HG02973 (cell line): Measurements from ENCODE around the gene TMEM217.

Experiments used
- ATAC-seq: cut with Tn5 transposase; IDR thresholded peaks from one replicate; pipeline ENCODE4 v1.9.1; 2021; ENCODE audit warnings: moderate library complexity; ENCODE audit not compliant: unreplicated experiment

The TMEM217 gene

GRCh38 chr6:37280162-37280887 is 22.4 kb upstream of the TMEM217 start:
- no peak for ATAC-seq

- no peak for ATAC-seq
These were observed 21.6 kb upstream of the TMEM217 start for GRCh38 chr6:37279366-37280134.

GRCh38 chr6:37277001-37277409 is 19.1 kb upstream of the TMEM217 start:
- no peak for ATAC-seq

- ATAC-seq, result no peak
These were observed 17.4 kb upstream of the TMEM217 start for GRCh38 chr6:37275350-37275749.

GRCh38 chr6:37273690-37274089 is 15.7 kb upstream of the TMEM217 start:
- no peak for ATAC-seq

GRCh38 chr6:37272834-37273566 is 15.1 kb upstream of the TMEM217 start:
- ATAC-seq, result no peak

- no peak for ATAC-seq
These were observed 11.2 kb upstream of the TMEM217 start for GRCh38 chr6:37269105-37269504.

GRCh38 chr6:37265860-37266259 is 7.9 kb upstream of the TMEM217 start:
- ATAC-seq, result no peak

- ATAC-seq, result no peak
These were observed 7.1 kb upstream of the TMEM217 start for GRCh38 chr6:37265001-37265400.

GRCh38 chr6:37262446-37263026 is 4.6 kb upstream of the TMEM217 start:
- no peak for ATAC-seq

GRCh38 chr6:37261198-37261597 is 3.3 kb upstream of the TMEM217 start:
- ATAC-seq, result no peak

GRCh38 chr6:37260444-37260843 is 2.5 kb upstream of the TMEM217 start:
- no peak for ATAC-seq

- ATAC-seq, result no peak
These were observed 2.1 kb upstream of the TMEM217 start for GRCh38 chr6:37260040-37260439.

- no peak for ATAC-seq
These were observed 1.2 kb upstream of the TMEM217 start for GRCh38 chr6:37259191-37259590.

- ATAC-seq, result no peak
These were observed 611 bp upstream of the TMEM217 start for GRCh38 chr6:37258405-37259105.

- ATAC-seq, result no peak
These were observed 667 bp downstream of the TMEM217 start for GRCh38 chr6:37257320-37257633.

GRCh38 chr6:37256692-37257319 is 1.1 kb downstream of the TMEM217 start:
- no peak for ATAC-seq

- ATAC-seq, result no peak
These were observed 3.1 kb downstream of the TMEM217 start for GRCh38 chr6:37254881-37255280.

- ATAC-seq, result no peak
These were observed 4.4 kb downstream of the TMEM217 start for GRCh38 chr6:37253486-37254007.

GRCh38 chr6:37251211-37251780 is 6.6 kb downstream of the TMEM217 start:
- no peak for ATAC-seq
